IPS-15b (cell line): ENCODE measurements around the gene FAM53B.

Experiments
- H3K27me3 ChIP-seq: one replicate; pipeline ENCODE4 v1.6.1; 2013; ENCODE audit warnings: low read length; ENCODE audit not compliant: control insufficient read depth, insufficient read depth
- H3K36me3 ChIP-seq: one replicate; pipeline ENCODE4 v1.6.1; 2013; ENCODE audit warnings: low read length; ENCODE audit not compliant: control insufficient read depth, insufficient read depth
- H3K4me1 ChIP-seq: one replicate; pipeline ENCODE4 v1.6.1; 2013; ENCODE audit warnings: mild to moderate bottlenecking, low read length; ENCODE audit not compliant: control insufficient read depth, insufficient read depth
- H3K4me3 ChIP-seq: one replicate; pipeline ENCODE4 v1.5.1; 2013; ENCODE audit warnings: low read depth, low read length
- H3K9ac ChIP-seq: one replicate; pipeline ENCODE4 v1.6.1; 2013; ENCODE audit warnings: low read depth, mild to moderate bottlenecking, low read length
- H3K9me3 ChIP-seq: one replicate; pipeline ENCODE4 v1.6.1; 2013; ENCODE audit warnings: mild to moderate bottlenecking, low read length; ENCODE audit not compliant: control insufficient read depth, insufficient read depth

The FAM53B gene

DNA sequence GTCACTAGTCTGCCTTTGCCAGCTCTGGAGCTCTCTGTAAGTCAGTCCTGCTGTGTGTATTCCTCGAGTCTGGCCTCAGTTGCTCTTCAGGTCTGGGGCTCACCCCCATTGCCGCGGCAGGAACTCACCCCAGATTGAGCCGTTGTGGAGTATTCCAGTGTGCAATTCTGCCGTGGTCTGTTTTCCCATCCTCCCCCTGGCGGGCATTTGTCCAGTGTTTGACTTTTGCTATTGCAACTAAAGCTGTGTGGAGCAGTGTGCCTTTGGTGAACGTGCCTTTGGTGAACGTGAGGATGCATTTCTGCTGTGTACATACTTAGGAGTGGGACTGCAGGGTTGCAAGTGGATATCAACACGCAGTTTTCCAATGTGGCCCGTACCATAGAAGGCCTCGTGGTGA, 134.5 kb downstream of the FAM53B start:
- no peaks in the 10 kb centered on the region for H3K36me3 ChIP-seq
- no peak overlapping the region for H3K9ac ChIP-seq
- H3K4me3 ChIP-seq: no peak overlapping the region
- no peaks in the 10 kb centered on the region for H3K9me3 ChIP-seq
- no peaks in the 10 kb centered on the region for H3K27me3 ChIP-seq
- H3K4me1 ChIP-seq: no peaks in the 10 kb centered on the region

DNA sequence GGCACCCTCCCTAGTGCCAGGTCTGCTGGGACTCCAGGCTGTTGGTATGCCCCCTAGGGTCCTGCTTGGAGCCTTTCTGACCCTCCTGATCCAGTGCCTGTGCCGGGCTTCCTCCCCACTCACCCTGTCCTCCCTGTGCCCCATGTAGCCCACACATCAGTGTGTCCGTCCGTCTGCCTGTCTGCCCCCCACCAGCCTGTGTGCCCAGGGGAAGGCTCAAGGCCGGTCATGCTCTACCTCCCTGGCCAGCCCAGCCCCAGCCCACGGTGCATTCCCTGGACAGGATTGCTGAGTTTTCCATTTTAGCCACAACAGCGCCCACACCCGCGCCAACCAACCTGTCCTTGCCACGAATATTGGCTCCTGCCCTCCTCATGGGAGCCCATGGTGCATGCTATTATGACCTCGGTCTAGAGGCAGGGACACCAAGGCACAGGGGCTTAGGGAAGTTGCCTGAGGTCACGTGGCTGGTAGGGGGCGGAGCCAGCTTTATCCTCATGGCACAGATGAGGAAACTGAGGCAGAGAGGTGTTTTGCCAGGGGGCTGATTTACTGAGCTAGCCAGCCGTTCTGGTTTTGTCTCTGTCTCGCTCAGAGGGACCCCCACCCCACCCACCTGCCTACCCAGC, 136.0 kb downstream of the FAM53B start:
- no peaks in the 10 kb centered on the region for H3K27me3 ChIP-seq
- H3K9me3 ChIP-seq: no peaks in the 10 kb centered on the region
- H3K4me3 ChIP-seq: no peak overlapping the region
- no peaks in the 10 kb centered on the region for H3K4me1 ChIP-seq
- no peak overlapping the region for H3K9ac ChIP-seq
- H3K36me3 ChIP-seq: no peaks in the 10 kb centered on the region

DNA sequence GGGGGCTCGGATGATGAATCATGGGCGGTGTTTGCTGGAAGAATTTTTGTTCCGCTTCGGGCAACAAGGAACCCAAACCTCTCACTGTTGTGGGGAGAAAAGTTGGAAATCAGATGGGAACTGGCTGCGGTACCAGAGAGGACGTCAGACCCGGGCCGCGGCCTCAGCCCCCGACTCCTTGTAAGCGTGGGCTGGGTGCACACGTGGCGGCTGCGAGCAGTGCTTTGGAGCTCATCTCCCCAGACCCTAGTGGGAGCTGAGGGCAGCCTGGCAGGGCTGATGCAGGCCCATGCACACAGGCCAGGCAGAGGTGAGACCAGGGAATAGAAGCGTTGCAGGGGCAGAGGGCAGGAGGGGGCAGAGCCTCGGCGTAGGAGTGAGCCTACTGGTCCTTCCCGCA, 136.5 kb downstream of the FAM53B start:
- Histone ChIP-seq H3K4me3 (no peak overlapping the region), H3K27me3 (no peaks in the 10 kb centered on the region), H3K9me3 (no peaks in the 10 kb centered on the region), H3K4me1 (no peaks in the 10 kb centered on the region), H3K36me3 (no peaks in the 10 kb centered on the region), H3K9ac (no peak overlapping the region)

GRCh38 chr10:124606822-124607221, 137.4 kb downstream of the FAM53B start:
- H3K9me3 ChIP-seq: no peaks in the 10 kb centered on the region
- no peaks in the 10 kb centered on the region for H3K27me3 ChIP-seq
- H3K4me1 ChIP-seq: no peaks in the 10 kb centered on the region
- H3K36me3 ChIP-seq: no peaks in the 10 kb centered on the region
- peak overlapping the region; percentile 24 for H3K9ac ChIP-seq
- no peak overlapping the region for H3K4me3 ChIP-seq

DNA sequence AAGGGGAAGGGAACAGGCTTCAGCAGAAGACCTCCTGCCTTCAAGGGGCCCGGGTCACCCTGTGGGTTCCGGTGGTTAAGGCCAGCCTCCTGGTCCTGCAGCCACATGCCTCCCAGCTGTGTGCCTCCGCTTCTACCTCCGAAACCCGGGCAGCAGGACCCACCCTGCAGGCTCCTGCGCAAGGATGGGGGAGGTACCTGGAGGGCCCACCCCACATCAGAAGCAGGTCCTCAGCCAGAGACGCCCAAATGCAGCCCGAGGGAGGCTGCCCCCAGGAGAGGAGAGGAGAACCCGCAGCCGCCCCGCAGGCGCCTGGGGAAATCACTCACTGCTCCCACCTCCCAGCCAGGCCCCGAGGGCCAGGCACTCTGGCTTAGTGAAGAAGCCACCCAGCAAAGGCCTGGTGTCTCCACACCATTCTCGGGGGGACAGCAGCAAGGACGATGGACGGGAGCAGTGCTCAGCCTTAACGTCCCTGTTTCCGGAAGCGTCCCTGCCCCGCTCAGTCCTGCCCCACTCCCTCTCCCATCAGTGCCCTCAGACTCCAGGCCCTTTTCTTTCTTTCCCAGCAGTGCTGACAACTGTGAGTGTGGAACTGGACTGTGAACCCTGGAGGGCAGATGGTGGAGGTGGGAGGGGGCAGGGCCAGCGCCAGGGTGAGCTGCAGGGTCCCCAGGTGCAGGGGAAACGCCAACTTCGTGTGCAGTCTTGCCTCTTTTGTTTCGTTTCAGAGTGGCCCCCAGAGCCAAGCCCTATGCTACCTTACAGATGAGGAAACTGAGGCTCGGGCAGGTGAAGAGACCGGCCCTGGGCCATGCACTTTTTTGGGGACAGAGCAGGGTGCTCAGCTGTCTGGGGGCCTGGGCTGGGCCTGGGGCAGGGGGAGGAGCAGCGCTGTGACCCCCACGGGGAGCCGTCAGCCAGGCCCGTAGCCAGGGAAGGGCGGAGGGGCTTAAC, 138.0 kb downstream of the FAM53B start:
- H3K4me3 ChIP-seq: no peak overlapping the region
- no peaks in the 10 kb centered on the region for H3K27me3 ChIP-seq
- H3K36me3 ChIP-seq: no peaks in the 10 kb centered on the region
- no peaks in the 10 kb centered on the region for H3K9me3 ChIP-seq
- peak overlapping the region; percentile 24 for H3K9ac ChIP-seq
- no peaks in the 10 kb centered on the region for H3K4me1 ChIP-seq

- Histone ChIP-seq H3K27me3 (no peaks in the 10 kb centered on the region), H3K4me1 (no peaks in the 10 kb centered on the region), H3K4me3 (no peak overlapping the region), H3K9me3 (no peaks in the 10 kb centered on the region), H3K9ac (no peak overlapping the region), H3K36me3 (no peaks in the 10 kb centered on the region)
These were observed 138.7 kb downstream of the FAM53B start for GRCh38 chr10:124605481-124605855.

GRCh38 chr10:124605001-124605370, 139.2 kb downstream of the FAM53B start:
- no peak overlapping the region for H3K4me3 ChIP-seq
- H3K9ac ChIP-seq: no peak overlapping the region
- H3K4me1 ChIP-seq: no peaks in the 10 kb centered on the region
- H3K27me3 ChIP-seq: no peaks in the 10 kb centered on the region
- H3K9me3 ChIP-seq: no peaks in the 10 kb centered on the region
- no peaks in the 10 kb centered on the region for H3K36me3 ChIP-seq

DNA sequence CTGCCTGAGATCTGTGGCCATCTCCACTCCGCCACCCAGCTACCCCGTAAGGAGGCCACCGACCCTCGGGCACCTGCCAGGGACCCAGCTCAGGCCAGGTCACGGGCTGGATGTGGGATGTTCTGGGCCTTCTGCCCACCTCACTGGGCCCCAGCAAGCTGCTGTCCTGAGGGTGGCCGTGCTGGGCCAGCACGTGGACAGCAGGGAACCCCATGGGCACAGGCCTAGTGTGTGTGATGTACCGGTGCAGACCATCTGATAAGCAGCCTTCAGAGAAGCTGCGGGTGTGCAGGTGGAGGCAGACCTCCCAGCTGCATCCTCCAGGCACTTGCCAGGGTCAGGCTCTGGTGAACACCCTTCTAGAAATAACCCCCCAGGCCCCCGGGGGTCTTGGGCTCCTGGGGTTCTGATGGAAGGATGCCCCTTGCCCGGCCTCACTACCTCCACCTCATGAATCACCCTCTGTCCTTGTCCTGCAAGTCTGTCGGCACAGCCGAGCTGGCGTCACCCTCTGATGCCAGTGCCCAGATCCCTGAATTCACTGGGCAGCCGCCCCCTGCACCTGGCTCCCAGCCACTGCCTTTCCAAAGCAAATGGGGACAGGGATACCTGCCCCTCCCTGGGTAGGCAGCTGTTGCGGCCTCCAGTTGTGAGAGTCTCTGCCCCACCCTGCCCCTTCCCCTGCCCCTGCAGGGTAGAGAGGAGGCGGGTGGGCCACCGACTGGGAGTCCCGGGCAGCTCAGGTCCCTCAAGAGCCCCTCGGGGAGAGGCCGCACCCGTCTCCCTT, 139.8 kb downstream of the FAM53B start:
- H3K4me1 ChIP-seq: no peaks in the 10 kb centered on the region
- H3K4me3 ChIP-seq: no peak overlapping the region
- no peaks in the 10 kb centered on the region for H3K9me3 ChIP-seq
- no peak overlapping the region for H3K9ac ChIP-seq
- H3K36me3 ChIP-seq: no peaks in the 10 kb centered on the region
- H3K27me3 ChIP-seq: no peaks in the 10 kb centered on the region

- H3K27me3 ChIP-seq: no peaks in the 10 kb centered on the region
- H3K4me1 ChIP-seq: no peaks in the 10 kb centered on the region
- H3K9ac ChIP-seq: no peak overlapping the region
- H3K9me3 ChIP-seq: no peaks in the 10 kb centered on the region
- no peaks in the 10 kb centered on the region for H3K36me3 ChIP-seq
- H3K4me3 ChIP-seq: no peak overlapping the region
These were observed 140.6 kb downstream of the FAM53B start for GRCh38 chr10:124603376-124604213.

- no peaks in the 10 kb centered on the region for H3K27me3 ChIP-seq
- H3K36me3 ChIP-seq: no peaks in the 10 kb centered on the region
- H3K9ac ChIP-seq: no peak overlapping the region
- no peaks in the 10 kb centered on the region for H3K9me3 ChIP-seq
- H3K4me1 ChIP-seq: no peaks in the 10 kb centered on the region
- H3K4me3 ChIP-seq: no peak overlapping the region
These were observed 141.4 kb downstream of the FAM53B start for GRCh38 chr10:124602646-124603365.
